ENCODE results near the gene PIK3C2G.

The PIK3C2G gene

DNA sequence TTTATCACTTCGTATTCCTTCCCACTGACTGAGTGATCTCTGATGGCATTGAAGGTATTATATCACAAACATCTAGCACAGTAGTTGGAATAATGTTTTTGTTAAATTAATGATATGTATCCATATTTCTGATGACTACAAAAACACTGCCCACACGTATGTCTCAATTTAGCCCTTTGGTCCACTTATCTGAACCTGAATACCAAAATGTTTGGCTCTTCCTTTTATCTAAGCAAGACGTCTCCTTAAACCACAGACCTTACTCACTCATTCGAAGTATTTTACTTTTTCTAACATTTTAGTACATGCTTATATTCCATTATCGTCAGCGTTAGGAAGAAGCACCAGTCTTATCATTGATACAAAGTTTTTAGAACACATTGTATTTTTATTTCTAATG, 126.4 kb downstream of the PIK3C2G start:
- TF ChIP-seq EZH2phosphoT487 (IDR thresholded peaks at IDR 0.05; ENCODE audit: borderline replicate concordance) = no peak
- TF ChIP-seq, protein P1, sequence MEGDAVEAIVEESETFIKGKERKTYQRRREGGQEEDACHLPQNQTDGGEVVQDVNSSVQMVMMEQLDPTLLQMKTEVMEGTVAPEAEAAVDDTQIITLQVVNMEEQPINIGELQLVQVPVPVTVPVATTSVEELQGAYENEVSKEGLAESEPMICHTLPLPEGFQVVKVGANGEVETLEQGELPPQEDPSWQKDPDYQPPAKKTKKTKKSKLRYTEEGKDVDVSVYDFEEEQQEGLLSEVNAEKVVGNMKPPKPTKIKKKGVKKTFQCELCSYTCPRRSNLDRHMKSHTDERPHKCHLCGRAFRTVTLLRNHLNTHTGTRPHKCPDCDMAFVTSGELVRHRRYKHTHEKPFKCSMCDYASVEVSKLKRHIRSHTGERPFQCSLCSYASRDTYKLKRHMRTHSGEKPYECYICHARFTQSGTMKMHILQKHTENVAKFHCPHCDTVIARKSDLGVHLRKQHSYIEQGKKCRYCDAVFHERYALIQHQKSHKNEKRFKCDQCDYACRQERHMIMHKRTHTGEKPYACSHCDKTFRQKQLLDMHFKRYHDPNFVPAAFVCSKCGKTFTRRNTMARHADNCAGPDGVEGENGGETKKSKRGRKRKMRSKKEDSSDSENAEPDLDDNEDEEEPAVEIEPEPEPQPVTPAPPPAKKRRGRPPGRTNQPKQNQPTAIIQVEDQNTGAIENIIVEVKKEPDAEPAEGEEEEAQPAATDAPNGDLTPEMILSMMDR (conservative IDR thresholded peaks at IDR 0.05; ENCODE audit: low read length) = no peak
- Histone ChIP-seq H3K9ac (ENCODE audit: low read depth, low read length, poor library complexity, severe bottlenecking) (no peak overlapping the region), H3K4me2 (ENCODE audit: low read depth, low read length, poor library complexity, severe bottlenecking) (no peak overlapping the region), H4K20me1 (ENCODE audit: insufficient read depth, low read length, poor library complexity, severe bottlenecking) (no peaks in the 10 kb centered on the region), H3F3A (ENCODE audit: low read depth) (no peaks in the 10 kb centered on the region), H3K36me3 (ENCODE audit: insufficient read depth, low read length) (no peaks in the 10 kb centered on the region), H3K79me2 (ENCODE audit: insufficient read depth, low read length) (no peaks in the 10 kb centered on the region), H3K27me3 (ENCODE audit: insufficient read depth, low read length, poor library complexity, severe bottlenecking) (no peaks in the 10 kb centered on the region), H3K9me2 (replicated peaks; ENCODE audit: low read depth, low read length) (no peaks in the 10 kb centered on the region), H3K9me3 (ENCODE audit: insufficient read depth, low read depth, low read length) (no peaks in the 10 kb centered on the region), H3K4me1 (ENCODE audit: insufficient read depth, low read length, poor library complexity, severe bottlenecking) (no peaks in the 10 kb centered on the region), H3K4me3 (ENCODE audit: low read length, poor library complexity, severe bottlenecking) (no peak overlapping the region), H2AFZ (ENCODE audit: low read length) (no peak overlapping the region)

DNA sequence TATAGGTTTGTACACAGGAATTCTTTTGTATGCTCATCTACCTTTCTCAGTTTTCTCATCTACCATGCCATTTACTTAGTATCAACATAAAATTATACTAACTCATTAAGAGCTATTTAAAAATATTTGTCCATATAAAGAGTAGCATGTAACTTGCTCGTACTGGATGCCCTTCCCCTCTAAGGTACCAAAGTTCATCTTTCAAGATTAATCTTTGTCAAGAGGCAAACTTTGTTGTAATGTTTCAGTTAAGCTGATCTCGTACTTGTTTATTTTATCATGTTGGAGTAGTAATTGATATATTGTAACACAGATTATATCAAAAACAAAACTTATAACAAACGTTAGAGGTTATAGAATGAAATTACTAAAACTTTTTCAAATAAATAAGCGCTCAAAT, 128.5 kb downstream of the PIK3C2G start:
- no peak overlapping the region for H2AFZ ChIP-seq (ENCODE audit: low read length)
- H3K36me3 ChIP-seq (ENCODE audit: insufficient read depth, low read length) = no peaks in the 10 kb centered on the region
- no peaks in the 10 kb centered on the region for H3K4me1 ChIP-seq (ENCODE audit: insufficient read depth, low read length, poor library complexity, severe bottlenecking)
- TF ChIP-seq EZH2phosphoT487 (IDR thresholded peaks at IDR 0.05; ENCODE audit: borderline replicate concordance) = no peak
- TF ChIP-seq, protein P1 (conservative IDR thresholded peaks at IDR 0.05; ENCODE audit: low read length) = no peak
- H3K9me2 ChIP-seq (replicated peaks; ENCODE audit: low read depth, low read length) = no peaks in the 10 kb centered on the region
- H3K9me3 ChIP-seq (ENCODE audit: insufficient read depth, low read depth, low read length) = no peaks in the 10 kb centered on the region
- H3K79me2 ChIP-seq (ENCODE audit: insufficient read depth, low read length) = no peaks in the 10 kb centered on the region
- H4K20me1 ChIP-seq (ENCODE audit: insufficient read depth, low read length, poor library complexity, severe bottlenecking) = no peaks in the 10 kb centered on the region
- H3K27me3 ChIP-seq (ENCODE audit: insufficient read depth, low read length, poor library complexity, severe bottlenecking) = no peaks in the 10 kb centered on the region
- H3K4me2 ChIP-seq (ENCODE audit: low read depth, low read length, poor library complexity, severe bottlenecking) = no peak overlapping the region
- no peak overlapping the region for H3K9ac ChIP-seq (ENCODE audit: low read depth, low read length, poor library complexity, severe bottlenecking)
- no peaks in the 10 kb centered on the region for H3F3A ChIP-seq (ENCODE audit: low read depth)
- H3K4me3 ChIP-seq (ENCODE audit: low read length, poor library complexity, severe bottlenecking) = no peak overlapping the region

DNA sequence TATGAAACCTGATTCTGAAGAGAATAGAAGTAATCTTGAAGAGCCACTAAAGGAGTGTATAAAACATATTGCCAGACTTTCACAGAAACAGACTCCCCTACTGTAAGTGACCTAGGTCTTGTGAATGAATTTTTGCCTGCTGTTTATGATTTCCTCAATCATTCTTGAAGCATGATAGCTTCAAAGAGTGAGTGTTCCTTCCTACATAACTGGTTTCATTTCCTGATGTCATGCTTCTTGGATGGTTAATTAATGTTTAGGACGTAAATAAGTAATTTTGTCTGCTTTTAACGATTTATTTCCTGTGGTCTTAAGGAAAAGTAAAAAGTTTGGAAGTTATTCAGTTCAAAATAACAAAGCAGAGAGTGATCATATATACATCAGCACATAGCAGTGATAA, 129.8 kb downstream of the PIK3C2G start:
- TF ChIP-seq, protein P1 (conservative IDR thresholded peaks at IDR 0.05; ENCODE audit: low read length) = no peak
- TF ChIP-seq EZH2phosphoT487 (IDR thresholded peaks at IDR 0.05; ENCODE audit: borderline replicate concordance) = no peak

More for the DNA sequence above, 129.8 kb downstream of the PIK3C2G start:
- H3K27me3 ChIP-seq (ENCODE audit: insufficient read depth, low read length, poor library complexity, severe bottlenecking) = no peaks in the 10 kb centered on the region
- H3K9me2 ChIP-seq (replicated peaks; ENCODE audit: low read depth, low read length) = no peaks in the 10 kb centered on the region
- no peak overlapping the region for H3K9ac ChIP-seq (ENCODE audit: low read depth, low read length, poor library complexity, severe bottlenecking)
- H3K36me3 ChIP-seq (ENCODE audit: insufficient read depth, low read length) = no peaks in the 10 kb centered on the region
- no peaks in the 10 kb centered on the region for H3K79me2 ChIP-seq (ENCODE audit: insufficient read depth, low read length)
- no peaks in the 10 kb centered on the region for H4K20me1 ChIP-seq (ENCODE audit: insufficient read depth, low read length, poor library complexity, severe bottlenecking)
- no peak overlapping the region for H3K4me3 ChIP-seq (ENCODE audit: low read length, poor library complexity, severe bottlenecking)
- no peaks in the 10 kb centered on the region for H3K4me1 ChIP-seq (ENCODE audit: insufficient read depth, low read length, poor library complexity, severe bottlenecking)
- no peak overlapping the region for H2AFZ ChIP-seq (ENCODE audit: low read length)
- H3K4me2 ChIP-seq (ENCODE audit: low read depth, low read length, poor library complexity, severe bottlenecking) = no peak overlapping the region
- H3F3A ChIP-seq (ENCODE audit: low read depth) = no peaks in the 10 kb centered on the region
- H3K9me3 ChIP-seq (ENCODE audit: insufficient read depth, low read depth, low read length) = no peaks in the 10 kb centered on the region

All from Loucy (cell line).